Measurements from ENCODE around the gene KIAA0513. TPM values are rescaled to one million over a fixed set of nuclear protein-coding genes. Genes with fewer than 3 reads are reported as not detected.

Gene KIAA0513
- polyA plus RNA-seq, 1 donor (not counting 4 experiments of a cell fraction or from before 2014, with no cell fraction given), result 3.3 TPM

DNA sequence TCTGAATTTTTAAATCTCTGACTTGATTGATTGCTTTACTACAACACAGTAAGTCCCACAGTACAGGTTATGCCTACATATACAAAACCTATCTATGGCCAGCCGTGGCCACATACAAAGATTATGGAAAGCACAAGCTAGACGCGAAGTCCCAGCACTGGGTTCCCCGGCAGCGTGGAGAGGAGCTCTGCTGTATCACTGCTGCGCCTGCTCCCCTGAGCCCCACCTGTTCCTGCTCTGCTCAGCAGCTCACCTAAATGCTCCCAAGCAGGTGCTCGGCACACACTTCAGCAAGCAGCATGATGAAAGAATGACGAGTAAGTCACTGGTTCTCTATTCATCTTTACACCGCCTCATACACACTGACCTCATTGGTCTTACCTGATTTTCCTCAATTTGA is 36.8 kb upstream of the KIAA0513 start:
- Histone ChIP-seq H3K36me3 (ENCODE audit: control insufficient read depth in 2 of 2, extremely low read depth in 1 of 2, insufficient read depth in 2 of 2, low read length in 2 of 2) (peaks cover 36 to 46% of the 10 kb centered on the region in 2 experiments), H3K4me2 (ENCODE audit: control insufficient read depth, extremely low read depth, insufficient read depth, low read depth, low read length) (no peak overlapping the region), H3K9ac (ENCODE audit: control insufficient read depth, extremely low read depth, insufficient read depth, low read length) (no peak overlapping the region), H3K79me2 (ENCODE audit: control insufficient read depth, insufficient read depth, low read length) (peaks cover 63% of the 10 kb centered on the region), H3K9me1 (ENCODE audit: control insufficient read depth, extremely low read depth, insufficient read depth, low read length) (no peaks in the 10 kb centered on the region), H4K20me1 (ENCODE audit: control insufficient read depth, extremely low read depth, insufficient read depth, low read length) (no peaks in the 10 kb centered on the region), H3K27me3 (ENCODE audit: control insufficient read depth, extremely low read depth, insufficient read depth, low read length) (no peaks in the 10 kb centered on the region), H3K4me1 (ENCODE audit: control insufficient read depth, extremely low read depth, insufficient read depth, low read length) (peaks cover 21% of the 10 kb centered on the region), H3K9me3 (ENCODE audit: control insufficient read depth, low read depth, low read length) (no peaks in the 10 kb centered on the region), H2AFZ (ENCODE audit: control insufficient read depth, low read length) (no peak overlapping the region), H3K4me3 (ENCODE audit: control insufficient read depth in 2 of 3, extremely low read depth in 1 of 3, insufficient read depth in 2 of 3, low read depth in 1 of 3, low read length in 3 of 3) (no peak overlapping the region), H3K27ac (ENCODE audit: control insufficient read depth, insufficient read depth, low read length) (no peak overlapping the region)
- no peak for TF ChIP-seq CTCF (optimal IDR thresholded peaks at IDR 0.05 in 1 of 3, IDR thresholded peaks at IDR 0.05 in 1 of 3, conservative IDR thresholded peaks at IDR 0.05 in 1 of 3; ENCODE audit: extremely low read depth in 1 of 3, insufficient read depth in 2 of 3, low read length in 3 of 3)
- TF ChIP-seq EZH2 (IDR thresholded peaks at IDR 0.05; ENCODE audit: low read length), result no peak
- dilution Hi-C loops (cut with MboI; ENCODE audit: extremely low pct_ligation_motif_present, low sequenced_read_pairs), result no loop called here
- DNase-seq (ENCODE audit: low read depth, low spot score) (no peak), FAIRE-seq (no peak)

DNA sequence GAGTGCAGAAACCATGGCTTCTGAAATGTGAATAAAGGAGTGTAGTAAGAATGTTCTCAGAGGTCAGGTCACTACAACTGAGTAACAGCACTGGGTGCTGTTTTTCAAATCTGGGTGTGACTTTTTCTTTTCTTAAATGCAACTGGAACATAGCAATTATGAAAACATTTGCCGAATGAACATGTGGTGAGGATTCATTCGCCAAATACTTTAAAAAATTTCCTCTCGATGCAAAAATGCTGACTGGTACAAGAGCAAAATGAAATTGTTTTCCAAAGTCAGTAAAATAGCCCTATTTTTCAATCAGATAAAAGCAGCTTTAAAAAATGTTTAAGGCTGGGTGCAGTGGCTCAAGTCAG is 34.9 kb upstream of the KIAA0513 start:
- Histone ChIP-seq H3K4me1 (ENCODE audit: control insufficient read depth, extremely low read depth, insufficient read depth, low read length) (peaks cover 25% of the 10 kb centered on the region), H3K9me3 (ENCODE audit: control insufficient read depth, low read depth, low read length) (no peaks in the 10 kb centered on the region), H3K27ac (ENCODE audit: control insufficient read depth, insufficient read depth, low read length) (no peak overlapping the region)

More for the DNA sequence above, 34.9 kb upstream of the KIAA0513 start:
- FAIRE-seq (no peak), DNase-seq (ENCODE audit: low read depth, low spot score) (no peak)
- dilution Hi-C loops (cut with MboI; ENCODE audit: extremely low pct_ligation_motif_present, low sequenced_read_pairs), result no loop called here
- Histone ChIP-seq H3K4me2 (ENCODE audit: control insufficient read depth, extremely low read depth, insufficient read depth, low read depth, low read length) (no peak overlapping the region), H3K9ac (ENCODE audit: control insufficient read depth, extremely low read depth, insufficient read depth, low read length) (no peak overlapping the region), H4K20me1 (ENCODE audit: control insufficient read depth, extremely low read depth, insufficient read depth, low read length) (no peaks in the 10 kb centered on the region), H2AFZ (ENCODE audit: control insufficient read depth, low read length) (no peak overlapping the region), H3K4me3 (ENCODE audit: control insufficient read depth in 2 of 3, extremely low read depth in 1 of 3, insufficient read depth in 2 of 3, low read depth in 1 of 3, low read length in 3 of 3) (no peak overlapping the region), H3K27me3 (ENCODE audit: control insufficient read depth, extremely low read depth, insufficient read depth, low read length) (no peaks in the 10 kb centered on the region), H3K36me3 (ENCODE audit: control insufficient read depth in 2 of 2, extremely low read depth in 1 of 2, insufficient read depth in 2 of 2, low read length in 2 of 2) (peaks cover 27 to 31% of the 10 kb centered on the region in 2 experiments), H3K9me1 (ENCODE audit: control insufficient read depth, extremely low read depth, insufficient read depth, low read length) (no peaks in the 10 kb centered on the region), H3K79me2 (ENCODE audit: control insufficient read depth, insufficient read depth, low read length) (peaks cover 60% of the 10 kb centered on the region)
- no peak for TF ChIP-seq CTCF (optimal IDR thresholded peaks at IDR 0.05 in 1 of 3, IDR thresholded peaks at IDR 0.05 in 1 of 3, conservative IDR thresholded peaks at IDR 0.05 in 1 of 3; ENCODE audit: extremely low read depth in 1 of 3, insufficient read depth in 2 of 3, low read length in 3 of 3)
- no peak for TF ChIP-seq EZH2 (IDR thresholded peaks at IDR 0.05; ENCODE audit: low read length)
